Endothelial cell of umbilical vein (primary cell): ENCODE measurements around the gene CORO2B. TPM values are rescaled to one million over a fixed set of nuclear protein-coding genes. Genes with fewer than 3 reads are reported as not detected.

Experiments used
- BruUV-seq: library from RNA; stranded (reverse); fragments of 400-500 nt; replicated peaks from 2 replicates; lab custom pipeline; 2021; lab: Mats Ljungman, UMichigan
- CTCF ChIA-PET: fragments of 300-600, 350-600 bp; sonication (Branson Sonifier 250); formaldehyde crosslinking; loops from one replicate; lab custom pipeline; 2021; ENCODE audit warnings: antibody characterized with exemption, inconsistent platforms; lab: Charles Lee
- POLR2A ChIA-PET: fragments of 300-600, 350-600 bp; sonication (Branson Sonifier 250); formaldehyde crosslinking; loops from one replicate; lab custom pipeline; 2021; ENCODE audit warnings: antibody characterized with exemption, inconsistent platforms; lab: Charles Lee
- DNase-seq: peaks from one replicate; pipeline ENCODE4 v3.0.0-alpha.2; 2011; ENCODE audit warnings: low read depth, low spot score
- FAIRE-seq: peaks from 2 replicates; lab custom pipeline; 2011; peaks lifted over from hg19 to GRCh38; lab: Jason Lieb, UNC
- H2AFZ ChIP-seq: 2 replicates; pipeline ENCODE4 v1.6.0; 2012; ENCODE audit warnings: low read depth, low read length, control low read depth, inconsistent platforms
- H3K27ac ChIP-seq: 2 replicates; pipeline ENCODE4 v1.5.1; 2011; ENCODE audit warnings: low read depth, mild to moderate bottlenecking, control low read depth, low read length, moderate library complexity; ENCODE audit not compliant: insufficient read depth
- H3K27me3 ChIP-seq, 2 experiments: 2 replicates each; pipeline versions ENCODE4 v1.6.0 to v1.6.1; 2011; ENCODE audit warnings: low read length in 2 of 2, mixed read lengths in 1 of 2; ENCODE audit not compliant: control insufficient read depth in 2 of 2, insufficient read depth in 2 of 2
- H3K36me3 ChIP-seq, 2 experiments: 2 replicates in 1 of 2; 3 replicates in 1 of 2; pipeline ENCODE4 v1.5.1; 2011; ENCODE audit warnings: low read length in 2 of 2, mild to moderate bottlenecking in 1 of 2, moderate library complexity in 1 of 2; ENCODE audit not compliant: control insufficient read depth in 2 of 2, insufficient read depth in 2 of 2; ENCODE audit errors: extremely low read depth in 1 of 2
- H3K4me1 ChIP-seq: 3 replicates; pipeline ENCODE4 v1.5.1; 2011; ENCODE audit warnings: mild to moderate bottlenecking, low read length; ENCODE audit not compliant: control insufficient read depth, insufficient read depth; ENCODE audit errors: extremely low read depth
- H3K4me2 ChIP-seq: 2 replicates; pipeline ENCODE4 v1.6.1; 2011; ENCODE audit warnings: low read length, control low read depth, mixed read lengths; ENCODE audit not compliant: insufficient read depth
- H3K4me3 ChIP-seq, 3 experiments: fragments of 200-600 bp in 1 of 3; sonication (generic), shearing (Covaris generic) in 1 of 3; replicated peaks in 1 of 3; 2 replicates each; pipeline ENCODE4 v1.5.1; 2011 to 2016; ENCODE audit warnings: control low read depth in 3 of 3, low read length in 3 of 3, mild to moderate bottlenecking in 2 of 3, inconsistent platforms in 1 of 3, low read depth in 1 of 3, moderate library complexity in 1 of 3; ENCODE audit not compliant: insufficient read depth in 1 of 3
- H3K79me2 ChIP-seq: 2 replicates; pipeline ENCODE4 v1.6.0; 2012; ENCODE audit warnings: low read length, inconsistent platforms; ENCODE audit not compliant: control insufficient read depth, insufficient read depth
- H3K9ac ChIP-seq: replicated peaks from 2 replicates; pipeline ENCODE3; 2011; ENCODE audit warnings: low read length, control low read depth; ENCODE audit not compliant: insufficient read depth; ENCODE audit errors: extremely low read depth
- H3K9me1 ChIP-seq: replicated peaks from 3 replicates; pipeline ENCODE4 v1.6.0; 2011; ENCODE audit warnings: mild to moderate bottlenecking, low read length; ENCODE audit not compliant: control insufficient read depth, insufficient read depth; ENCODE audit errors: extremely low read depth
- H3K9me3 ChIP-seq: replicated peaks from 2 replicates; pipeline ENCODE4 v1.5.1; 2012; ENCODE audit warnings: low read length, inconsistent platforms; ENCODE audit not compliant: control insufficient read depth, insufficient read depth
- H4K20me1 ChIP-seq: replicated peaks from 2 replicates; pipeline ENCODE3; 2011; ENCODE audit warnings: mild to moderate bottlenecking, low read length; ENCODE audit not compliant: control insufficient read depth, insufficient read depth; ENCODE audit errors: extremely low read depth
- EZH2 ChIP-seq: IDR thresholded peaks from 2 replicates; pipeline ENCODE4 v1.6.1; 2012; ENCODE audit warnings: borderline replicate concordance, low read depth, mild to moderate bottlenecking, moderate library complexity, low read length, inconsistent platforms; ENCODE audit not compliant: severe bottlenecking
- FOS ChIP-seq: IDR thresholded peaks from 2 replicates; pipeline ENCODE4 v1.6.1; 2011; ENCODE audit warnings: mild to moderate bottlenecking, low read length, moderate library complexity, borderline replicate concordance; ENCODE audit not compliant: insufficient read depth
- GATA2 ChIP-seq: IDR thresholded peaks from 2 replicates; pipeline ENCODE4 v1.7.0; 2011; ENCODE audit warnings: low read depth, mild to moderate bottlenecking, moderate library complexity, mixed read lengths, low read length; ENCODE audit not compliant: insufficient read length, insufficient read depth
- JUN ChIP-seq: IDR thresholded peaks from 2 replicates; pipeline ENCODE4 v1.6.1; 2011; ENCODE audit warnings: borderline replicate concordance, low read depth; ENCODE audit not compliant: insufficient read length, insufficient read depth
- MYC ChIP-seq: IDR thresholded peaks from one replicate; pipeline ENCODE4 v1.6.1; 2011; ENCODE audit warnings: mild to moderate bottlenecking, low read depth, low read length
- POLR2A ChIP-seq: IDR thresholded peaks from 2 replicates; pipeline ENCODE4 v1.6.1; 2012; ENCODE audit warnings: low read depth, mild to moderate bottlenecking, control low read depth, low read length
- POLR2AphosphoS5 ChIP-seq: IDR thresholded peaks from 2 replicates; pipeline ENCODE4 v1.6.1; 2012; ENCODE audit warnings: low read depth, mild to moderate bottlenecking, control low read depth, low read length, moderate library complexity; ENCODE audit not compliant: insufficient read depth
- dilution Hi-C: fragments of 300-500 bp; cut with MboI; formaldehyde crosslinking; loops from one replicate; pipeline ENCODE4 v1.15.0; 2019; ENCODE audit warnings: low sequenced_read_pairs; ENCODE audit not compliant: extremely low pct_ligation_motif_present
- intact Hi-C: fragments of 100-400 bp; cut with micrococcal nuclease; formaldehyde crosslinking; loops from one replicate; pipeline ENCODE4 v1.10.0; 2022
- polyA plus RNA-seq, 4 experiments: library from polyadenylated mRNA; depleted of rRNA in 3 of 4; stranded (reverse) in 3 of 4; unstranded in 1 of 4; fragments of >200 nt; gene quantifications; 2 replicates each; pipeline versions ENCODE4 v1.2.1 to v1.2.3, GENCODE V29; 2011 to 2012; ENCODE audit warnings: missing spikeins in 1 of 4
- total RNA-seq: library from RNA; stranded (reverse); gene quantifications from 2 replicates; pipeline ENCODE4 v1.2.3, GENCODE V29; 2021
- TF ChIP-seq, protein P1 (sequence below), 2 donors: IDR thresholded peaks; 1 replicate in 1 of 2; 2 replicates in 1 of 2; pipeline ENCODE4 v1.5.1; 2011; ENCODE audit warnings: low read length in 2 of 2, mild to moderate bottlenecking in 2 of 2, moderate library complexity in 2 of 2, control low read depth in 1 of 2, inconsistent platforms in 1 of 2, low read depth in 1 of 2; ENCODE audit not compliant: insufficient read depth in 1 of 2; ENCODE audit errors: extremely low read depth in 1 of 2
- TF ChIP-seq, protein P2 (sequence below): IDR thresholded peaks from 2 replicates; pipeline ENCODE4 v1.6.1; 2011; ENCODE audit not compliant: insufficient read depth, insufficient read length

The CORO2B gene
- total and polyA plus RNA-seq, 2 donors (not counting 3 experiments of a cell fraction or from before 2014, with no cell fraction given), result 2.4 to 3.7 TPM

DNA sequence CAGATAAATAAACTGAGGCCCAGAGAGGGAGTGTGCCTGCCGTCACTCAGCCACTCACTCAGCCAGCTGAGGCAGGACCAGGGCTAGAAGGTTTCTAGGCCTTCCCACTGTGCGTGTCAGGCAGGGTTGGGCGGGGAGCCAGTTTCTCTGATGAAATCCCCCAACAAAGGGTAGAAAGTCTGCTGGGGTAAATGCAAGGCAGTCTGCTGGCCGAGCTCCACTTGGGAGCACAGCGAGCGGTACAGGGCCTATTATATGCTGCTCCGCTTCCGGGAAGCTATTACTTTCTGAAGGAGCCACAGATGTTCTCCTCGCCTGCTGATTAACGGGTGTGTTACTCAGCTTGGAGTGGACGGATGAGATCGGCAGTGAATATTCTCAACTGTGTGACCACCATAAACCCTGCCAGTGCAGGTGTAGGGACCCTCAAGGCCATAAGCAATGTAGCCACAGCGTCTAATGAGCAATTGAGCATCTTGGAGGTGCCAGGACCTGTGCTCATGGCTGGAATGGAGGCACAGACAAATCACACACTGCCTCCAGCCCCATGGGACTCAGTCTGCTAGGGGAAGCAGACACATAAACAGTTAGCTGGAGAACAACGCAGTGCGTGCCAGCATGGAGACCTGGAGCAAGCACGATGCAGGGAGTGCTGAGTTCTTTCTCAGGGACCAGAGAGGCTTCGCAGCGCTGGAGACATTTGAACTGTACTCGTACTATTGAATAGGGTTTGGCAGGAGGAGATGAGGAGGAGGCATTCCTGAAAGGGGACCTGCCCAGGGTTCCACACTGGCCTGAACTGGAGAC is 42.1 kb downstream of the CORO2B start:
- CTCF ChIA-PET, result interaction anchor here (1.1 to 1.3 kb wide), 3 partner anchors 10 to 53 kb away, joined by 4 read pairs; no protein-coding TSS in a partner anchor
- no peaks in the 10 kb centered on the region for H3K27me3 ChIP-seq
- no peak overlapping the region for H2AFZ ChIP-seq
- H3K27ac ChIP-seq, result no peak overlapping the region
- no peak overlapping the region for H3K4me2 ChIP-seq
- no peak overlapping the region for H3K4me3 ChIP-seq
- FAIRE-seq (no peak), DNase-seq (no peak)
- H3K36me3 ChIP-seq, result no peaks in the 10 kb centered on the region
- dilution Hi-C loops, result no loop called here
- no peaks in the 10 kb centered on the region for H3K9me3 ChIP-seq
- H3K9ac ChIP-seq, result no peak overlapping the region
- H3K4me1 ChIP-seq, result peaks cover 24% of the 10 kb centered on the region
- POLR2A ChIA-PET, result interaction anchor here (0.6 kb wide), 1 partner anchor 11 kb away, joined by 3 read pairs; no protein-coding TSS in a partner anchor
- TF ChIP-seq POLR2AphosphoS5 (no peak), JUN (no peak), POLR2A (no peak), FOS (no peak), EZH2 (no peak), GATA2 (no peak), MYC (no peak)
- TF ChIP-seq, protein P1, sequence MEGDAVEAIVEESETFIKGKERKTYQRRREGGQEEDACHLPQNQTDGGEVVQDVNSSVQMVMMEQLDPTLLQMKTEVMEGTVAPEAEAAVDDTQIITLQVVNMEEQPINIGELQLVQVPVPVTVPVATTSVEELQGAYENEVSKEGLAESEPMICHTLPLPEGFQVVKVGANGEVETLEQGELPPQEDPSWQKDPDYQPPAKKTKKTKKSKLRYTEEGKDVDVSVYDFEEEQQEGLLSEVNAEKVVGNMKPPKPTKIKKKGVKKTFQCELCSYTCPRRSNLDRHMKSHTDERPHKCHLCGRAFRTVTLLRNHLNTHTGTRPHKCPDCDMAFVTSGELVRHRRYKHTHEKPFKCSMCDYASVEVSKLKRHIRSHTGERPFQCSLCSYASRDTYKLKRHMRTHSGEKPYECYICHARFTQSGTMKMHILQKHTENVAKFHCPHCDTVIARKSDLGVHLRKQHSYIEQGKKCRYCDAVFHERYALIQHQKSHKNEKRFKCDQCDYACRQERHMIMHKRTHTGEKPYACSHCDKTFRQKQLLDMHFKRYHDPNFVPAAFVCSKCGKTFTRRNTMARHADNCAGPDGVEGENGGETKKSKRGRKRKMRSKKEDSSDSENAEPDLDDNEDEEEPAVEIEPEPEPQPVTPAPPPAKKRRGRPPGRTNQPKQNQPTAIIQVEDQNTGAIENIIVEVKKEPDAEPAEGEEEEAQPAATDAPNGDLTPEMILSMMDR (IDR thresholded peaks at IDR 0.05; ENCODE audit: extremely low read depth in 1 of 2, insufficient read depth in 1 of 2, low read depth in 1 of 2, low read length in 2 of 2), result no peak
- TF ChIP-seq, protein P2, sequence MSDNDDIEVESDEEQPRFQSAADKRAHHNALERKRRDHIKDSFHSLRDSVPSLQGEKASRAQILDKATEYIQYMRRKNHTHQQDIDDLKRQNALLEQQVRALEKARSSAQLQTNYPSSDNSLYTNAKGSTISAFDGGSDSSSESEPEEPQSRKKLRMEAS, result no peak
- intact Hi-C loops, result no loop called here
- H3K9me1 ChIP-seq, result no peaks in the 10 kb centered on the region
- BruUV-seq, result no TSS peak
- H3K79me2 ChIP-seq, result no peaks in the 10 kb centered on the region
- no peaks in the 10 kb centered on the region for H4K20me1 ChIP-seq
